PFSK-1 (cell line): ENCODE measurements around the gene TEKT1.

Experiments used
- FOXP2 ChIP-seq: optimal IDR thresholded peaks from 2 replicates; pipeline ENCODE3; 2011; ENCODE audit warnings: borderline replicate concordance, control low read depth, inconsistent platforms; ENCODE audit not compliant: insufficient read depth; ENCODE audit errors: extremely low read length, extremely low read depth
- POLR2AphosphoS5 ChIP-seq: IDR thresholded peaks from 2 replicates; pipeline ENCODE4 v1.6.1; 2012; ENCODE audit warnings: low read depth, mild to moderate bottlenecking, control low read depth, low read length, moderate library complexity
- SIN3A ChIP-seq: IDR thresholded peaks from 2 replicates; pipeline ENCODE4 v1.6.1; 2012; ENCODE audit warnings: mild to moderate bottlenecking, low read length, moderate library complexity, borderline replicate concordance; ENCODE audit not compliant: insufficient read depth
- TAF1 ChIP-seq: IDR thresholded peaks from 2 replicates; pipeline ENCODE4 v1.6.1; 2012; ENCODE audit warnings: low read length, control low read depth, borderline replicate concordance; ENCODE audit not compliant: insufficient read depth
- TF ChIP-seq, protein P1 (sequence below), 2 experiments: IDR thresholded peaks; 2 replicates each; pipeline versions ENCODE4 v1.6.1 to v1.8.0; 2011 to 2012; ENCODE audit warnings: low read depth in 2 of 2, low read length in 2 of 2, control low read depth in 1 of 2, inconsistent platforms in 1 of 2, mild to moderate bottlenecking in 1 of 2, moderate library complexity in 1 of 2; ENCODE audit not compliant: insufficient read depth in 1 of 2

The TEKT1 gene

DNA sequence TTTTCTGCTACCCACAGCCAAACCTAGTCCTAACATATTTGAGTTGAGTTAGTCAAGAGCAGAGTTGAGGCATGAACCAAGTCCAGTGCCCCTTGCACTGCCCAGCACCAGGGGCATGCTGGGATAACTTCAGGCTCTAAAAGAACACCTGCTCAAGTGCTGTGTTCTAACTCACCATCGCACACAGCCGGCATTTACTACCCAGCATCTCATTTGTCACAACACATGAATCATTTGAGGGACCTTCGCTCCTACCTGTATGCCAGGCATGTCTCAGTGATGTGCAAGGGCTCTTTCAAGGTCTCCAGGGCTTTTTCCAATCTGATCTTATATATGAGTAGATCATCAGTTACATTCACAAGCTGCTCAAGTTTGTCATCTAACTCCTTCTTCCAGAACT lies 12.6 kb downstream of the TEKT1 start:
- TF ChIP-seq TAF1: no peak
- TF ChIP-seq SIN3A: no peak
- TF ChIP-seq, protein P1, sequence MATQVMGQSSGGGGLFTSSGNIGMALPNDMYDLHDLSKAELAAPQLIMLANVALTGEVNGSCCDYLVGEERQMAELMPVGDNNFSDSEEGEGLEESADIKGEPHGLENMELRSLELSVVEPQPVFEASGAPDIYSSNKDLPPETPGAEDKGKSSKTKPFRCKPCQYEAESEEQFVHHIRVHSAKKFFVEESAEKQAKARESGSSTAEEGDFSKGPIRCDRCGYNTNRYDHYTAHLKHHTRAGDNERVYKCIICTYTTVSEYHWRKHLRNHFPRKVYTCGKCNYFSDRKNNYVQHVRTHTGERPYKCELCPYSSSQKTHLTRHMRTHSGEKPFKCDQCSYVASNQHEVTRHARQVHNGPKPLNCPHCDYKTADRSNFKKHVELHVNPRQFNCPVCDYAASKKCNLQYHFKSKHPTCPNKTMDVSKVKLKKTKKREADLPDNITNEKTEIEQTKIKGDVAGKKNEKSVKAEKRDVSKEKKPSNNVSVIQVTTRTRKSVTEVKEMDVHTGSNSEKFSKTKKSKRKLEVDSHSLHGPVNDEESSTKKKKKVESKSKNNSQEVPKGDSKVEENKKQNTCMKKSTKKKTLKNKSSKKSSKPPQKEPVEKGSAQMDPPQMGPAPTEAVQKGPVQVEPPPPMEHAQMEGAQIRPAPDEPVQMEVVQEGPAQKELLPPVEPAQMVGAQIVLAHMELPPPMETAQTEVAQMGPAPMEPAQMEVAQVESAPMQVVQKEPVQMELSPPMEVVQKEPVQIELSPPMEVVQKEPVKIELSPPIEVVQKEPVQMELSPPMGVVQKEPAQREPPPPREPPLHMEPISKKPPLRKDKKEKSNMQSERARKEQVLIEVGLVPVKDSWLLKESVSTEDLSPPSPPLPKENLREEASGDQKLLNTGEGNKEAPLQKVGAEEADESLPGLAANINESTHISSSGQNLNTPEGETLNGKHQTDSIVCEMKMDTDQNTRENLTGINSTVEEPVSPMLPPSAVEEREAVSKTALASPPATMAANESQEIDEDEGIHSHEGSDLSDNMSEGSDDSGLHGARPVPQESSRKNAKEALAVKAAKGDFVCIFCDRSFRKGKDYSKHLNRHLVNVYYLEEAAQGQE (IDR thresholded peaks at IDR 0.05; ENCODE audit: insufficient read depth in 1 of 2, low read depth in 2 of 2, low read length in 2 of 2): no peak
- TF ChIP-seq POLR2AphosphoS5: no peak
- TF ChIP-seq FOXP2: no peak

DNA sequence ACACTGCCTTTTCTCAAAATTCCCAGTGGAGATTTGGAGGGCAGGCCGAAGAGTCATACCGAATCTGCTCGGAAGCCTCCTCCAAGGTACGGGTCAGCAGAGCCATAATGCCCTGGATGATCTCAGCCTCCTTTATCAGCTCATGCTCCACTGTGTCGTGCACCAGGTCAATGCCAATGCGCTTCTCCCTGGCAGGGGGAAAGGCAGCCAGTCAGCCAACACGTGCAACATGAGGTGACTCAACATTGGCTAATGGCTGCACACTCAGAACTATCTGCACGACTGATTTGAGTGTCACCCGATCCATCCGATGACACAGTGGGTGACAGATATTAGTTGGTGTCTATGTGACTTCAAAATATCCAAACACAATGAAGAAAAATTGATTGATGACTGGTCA lies 15.8 kb downstream of the TEKT1 start:
- TF ChIP-seq TAF1 (no peak), FOXP2 (no peak), SIN3A (no peak), POLR2AphosphoS5 (no peak)
- TF ChIP-seq, protein P1 (IDR thresholded peaks at IDR 0.05; ENCODE audit: insufficient read depth in 1 of 2, low read depth in 2 of 2, low read length in 2 of 2): no peak

DNA sequence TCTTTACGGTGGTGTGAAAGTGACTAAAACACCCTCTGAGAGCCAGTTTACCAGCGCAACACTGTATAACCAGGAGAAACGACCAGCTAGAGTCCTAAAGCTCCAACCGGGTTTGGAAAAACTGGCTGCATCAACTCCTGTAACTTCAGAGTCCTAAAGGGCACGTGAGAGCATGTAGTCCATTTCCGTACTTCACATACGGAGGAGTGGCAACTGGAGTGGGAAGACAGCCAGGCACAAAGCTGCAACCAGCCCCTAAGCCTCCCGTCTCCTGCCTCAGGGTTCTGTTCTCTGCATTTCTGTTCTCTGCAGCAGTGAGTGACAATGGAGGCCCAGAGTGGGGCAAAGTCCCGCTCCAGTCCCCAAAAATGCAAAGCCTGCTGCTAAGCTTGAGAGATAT lies 19.2 kb downstream of the TEKT1 start:
- TF ChIP-seq SIN3A (no peak), FOXP2 (no peak), POLR2AphosphoS5 (no peak), TAF1 (no peak)
- TF ChIP-seq, protein P1 (IDR thresholded peaks at IDR 0.05; ENCODE audit: insufficient read depth in 1 of 2, low read depth in 2 of 2, low read length in 2 of 2): no peak

DNA sequence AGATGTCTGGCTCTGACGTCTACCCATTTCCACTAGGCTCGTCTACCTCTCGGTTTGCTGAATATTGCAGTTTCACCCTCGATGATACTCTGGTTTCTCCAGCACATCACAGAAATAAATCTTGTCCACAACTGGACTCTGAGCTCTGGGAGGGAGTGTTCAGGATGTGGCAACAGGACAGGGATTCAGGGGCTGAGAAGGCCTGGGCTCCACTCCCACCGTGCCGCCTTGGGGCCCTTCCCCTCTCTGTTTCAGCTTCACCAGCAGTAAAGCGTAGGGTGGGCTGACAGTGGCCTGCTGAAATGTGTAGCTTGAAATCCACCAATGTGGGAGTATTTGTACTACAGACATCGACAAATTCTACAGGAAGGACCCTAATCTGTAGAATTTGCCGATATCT lies 20.0 kb downstream of the TEKT1 start:
- TF ChIP-seq POLR2AphosphoS5 (no peak), TAF1 (no peak), FOXP2 (no peak)
- TF ChIP-seq, protein P1 (IDR thresholded peaks at IDR 0.05; ENCODE audit: insufficient read depth in 1 of 2, low read depth in 2 of 2, low read length in 2 of 2): no peak

DNA sequence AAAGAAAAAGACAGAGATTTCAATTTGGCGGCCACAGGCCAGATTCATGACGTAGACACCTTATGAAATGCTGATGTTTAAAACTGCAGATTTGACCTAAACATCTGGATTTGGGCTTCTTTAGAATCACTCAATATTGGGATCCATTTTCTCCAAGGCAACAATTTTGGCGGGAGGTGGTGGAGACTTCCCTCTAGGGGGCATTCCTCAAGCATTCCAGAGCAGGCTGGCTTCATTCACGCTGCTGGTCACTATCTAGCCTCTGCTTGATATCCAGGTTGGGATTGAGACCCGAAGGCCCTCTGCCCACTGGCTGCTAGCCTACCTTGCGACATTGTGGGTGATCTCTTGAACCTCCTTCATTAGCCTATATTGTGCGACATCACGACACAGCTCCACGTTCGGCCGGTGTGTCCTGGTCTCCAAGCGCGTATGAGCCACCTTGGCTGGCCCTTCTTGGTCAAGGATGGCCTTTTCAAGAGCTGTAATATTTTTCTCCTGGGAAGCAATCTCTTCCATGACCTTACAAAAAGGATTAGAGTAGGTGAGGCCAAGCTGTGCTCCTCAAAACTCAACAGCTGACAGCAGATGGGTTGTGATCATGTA lies 31.0 kb downstream of the TEKT1 start:
- TF ChIP-seq SIN3A (no peak), FOXP2 (no peak), TAF1 (no peak), POLR2AphosphoS5 (no peak)
- TF ChIP-seq, protein P1 (IDR thresholded peaks at IDR 0.05; ENCODE audit: insufficient read depth in 1 of 2, low read depth in 2 of 2, low read length in 2 of 2): no peak
